Smooth muscle cell (in vitro differentiated cells): Measurements from ENCODE around the gene ZCRB1. TPM values are rescaled to one million over a fixed set of nuclear protein-coding genes. Genes with fewer than 3 reads are reported as not detected.

Source experiments
- DNase-seq: peaks from one replicate; lab custom pipeline; 2025; ENCODE audit not compliant: unreplicated experiment; lab: John Stamatoyannopoulos, UW
- H2AFZ ChIP-seq: fragments of 200-600 bp; sonication (generic); 2 replicates; pipeline ENCODE4 v1.6.0; 2016; ENCODE audit warnings: antibody characterized with exemption, low read depth, mild to moderate bottlenecking
- H3F3A ChIP-seq: fragments of 200-600 bp; sonication (generic); 2 replicates; pipeline ENCODE4 v1.6.0; 2017; ENCODE audit warnings: antibody characterized with exemption, low read depth
- H3K27ac ChIP-seq: fragments of 200-600 bp; sonication (generic); 2 replicates; pipeline ENCODE4 v1.5.1; 2016; ENCODE audit warnings: low read depth, mild to moderate bottlenecking
- H3K27me3 ChIP-seq: fragments of 200-600 bp; sonication (generic); 2 replicates; pipeline ENCODE4 v1.6.1; 2016; ENCODE audit warnings: low read depth, mild to moderate bottlenecking
- H3K36me3 ChIP-seq: fragments of 200-600 bp; sonication (generic); 2 replicates; pipeline ENCODE4 v1.5.1; 2016; ENCODE audit warnings: low read depth
- H3K4me1 ChIP-seq: fragments of 200-600 bp; sonication (generic); 2 replicates; pipeline ENCODE4 v1.5.1; 2016; ENCODE audit warnings: low read depth
- H3K4me2 ChIP-seq: fragments of 200-600 bp; sonication (generic); 2 replicates; pipeline ENCODE4 v1.6.0; 2016; ENCODE audit warnings: mild to moderate bottlenecking
- H3K4me3 ChIP-seq: fragments of 200-600 bp; sonication (generic); 2 replicates; pipeline ENCODE4 v1.5.1; 2016; ENCODE audit warnings: mild to moderate bottlenecking
- H3K79me2 ChIP-seq: fragments of 200-600 bp; sonication (generic); 2 replicates; pipeline ENCODE4 v1.6.0; 2016; ENCODE audit warnings: low read depth, mild to moderate bottlenecking
- H3K9ac ChIP-seq: fragments of 200-600 bp; sonication (generic); 2 replicates; pipeline ENCODE4 v1.6.0; 2016; ENCODE audit warnings: low read depth
- H3K9me3 ChIP-seq: fragments of 200-600 bp; sonication (generic); replicated peaks from 2 replicates; pipeline ENCODE4 v1.5.1; 2016; ENCODE audit warnings: low read depth
- H4K20me1 ChIP-seq: fragments of 200-600 bp; sonication (generic); 2 replicates; pipeline ENCODE4 v1.6.0; 2016; ENCODE audit warnings: low read depth
- WGBS: methylation state at CpG from one replicate; pipeline ENCODE4 v1.1.7; 2016; ENCODE audit warnings: low lambda C conversion rate; 5-methylcytosine and 5-hydroxymethylcytosine counted together
- microRNA-seq: library from miRNA; unstranded; fragments of <30 nt; microRNA quantifications from one replicate; pipeline ENCODE4, GENCODE V29; 2016; ENCODE audit warnings: borderline number of aligned reads
- polyA plus RNA-seq: library from polyadenylated mRNA; unstranded; fragments of >200 nt; fragmentation: Nextera tagmentation; extraction: Ambion mirVana; gene quantifications from 2 replicates; pipeline ENCODE4 v1.2.1, GENCODE V29; 2016
- small RNA-seq: library from RNA; depleted of rRNA; stranded (forward); fragments of <200 nt; gene quantifications from one replicate; pipeline ENCODE3, GENCODE V24; 2014
- total RNA-seq: library from RNA; depleted of rRNA; stranded (reverse); fragments of >200 nt; gene quantifications from 2 replicates; pipeline ENCODE4 v1.2.3, GENCODE V29; 2014
- TF ChIP-seq, protein P1 (sequence below): fragments of 200-600 bp; sonication (generic); IDR thresholded peaks from 2 replicates; pipeline ENCODE4 v1.5.1; 2017; ENCODE audit warnings: borderline replicate concordance, mild to moderate bottlenecking, antibody characterized with exemption; ENCODE audit not compliant: insufficient read depth, poor library complexity, severe bottlenecking

Gene ZCRB1
- total and polyA plus RNA-seq, 2 experiments from 2014 or later: 49.9 to 148 TPM

DNA sequence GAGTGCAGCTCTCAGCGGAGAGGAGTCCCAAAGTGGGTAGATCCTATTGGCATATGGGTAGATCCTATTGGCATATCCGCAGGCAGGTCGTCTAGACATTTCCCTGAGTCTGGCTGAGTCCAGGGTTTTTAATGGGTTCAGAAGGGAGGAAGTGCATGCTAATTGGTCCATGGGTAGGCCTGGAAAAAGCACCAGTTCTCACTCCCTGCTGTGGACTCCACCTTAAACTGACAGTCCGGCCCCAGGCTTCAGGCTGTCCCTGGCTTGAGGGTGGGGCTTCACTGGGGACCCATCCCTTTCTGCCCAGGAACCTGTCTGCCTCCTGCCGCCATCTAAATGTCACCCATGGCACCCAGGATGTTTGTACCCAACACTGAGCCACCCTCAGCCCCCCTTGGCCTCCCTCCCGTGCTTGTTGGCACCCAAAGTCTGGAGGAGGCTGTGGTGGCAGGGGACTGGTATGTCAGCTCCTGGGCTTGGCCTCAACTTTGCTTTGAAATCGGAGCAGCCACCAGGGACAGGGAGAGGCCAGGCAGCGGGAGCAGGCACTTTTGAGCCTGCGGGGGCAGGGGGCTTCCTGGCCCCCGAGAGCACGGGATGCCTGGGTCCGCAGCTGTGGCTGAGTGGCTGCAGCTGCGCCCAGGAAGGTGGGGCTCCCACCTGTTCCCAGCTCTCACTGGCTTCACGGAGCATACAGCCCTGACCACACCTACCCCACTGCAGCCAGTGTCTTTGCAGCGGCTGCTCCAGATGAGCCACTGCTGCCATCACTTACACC, 58.3 kb downstream of the ZCRB1 start:
- Histone ChIP-seq H3K4me1 (no peaks in the 10 kb centered on the region), H3K4me3 (no peak overlapping the region), H3F3A (no peaks in the 10 kb centered on the region), H4K20me1 (no peaks in the 10 kb centered on the region), H3K27ac (no peak overlapping the region), H3K27me3 (peaks cover 12% of the 10 kb centered on the region), H3K4me2 (no peak overlapping the region), H2AFZ (no peak overlapping the region), H3K9ac (no peak overlapping the region), H3K36me3 (no peaks in the 10 kb centered on the region), H3K79me2 (no peaks in the 10 kb centered on the region), H3K9me3 (no peaks in the 10 kb centered on the region)
- TF ChIP-seq, protein P1, sequence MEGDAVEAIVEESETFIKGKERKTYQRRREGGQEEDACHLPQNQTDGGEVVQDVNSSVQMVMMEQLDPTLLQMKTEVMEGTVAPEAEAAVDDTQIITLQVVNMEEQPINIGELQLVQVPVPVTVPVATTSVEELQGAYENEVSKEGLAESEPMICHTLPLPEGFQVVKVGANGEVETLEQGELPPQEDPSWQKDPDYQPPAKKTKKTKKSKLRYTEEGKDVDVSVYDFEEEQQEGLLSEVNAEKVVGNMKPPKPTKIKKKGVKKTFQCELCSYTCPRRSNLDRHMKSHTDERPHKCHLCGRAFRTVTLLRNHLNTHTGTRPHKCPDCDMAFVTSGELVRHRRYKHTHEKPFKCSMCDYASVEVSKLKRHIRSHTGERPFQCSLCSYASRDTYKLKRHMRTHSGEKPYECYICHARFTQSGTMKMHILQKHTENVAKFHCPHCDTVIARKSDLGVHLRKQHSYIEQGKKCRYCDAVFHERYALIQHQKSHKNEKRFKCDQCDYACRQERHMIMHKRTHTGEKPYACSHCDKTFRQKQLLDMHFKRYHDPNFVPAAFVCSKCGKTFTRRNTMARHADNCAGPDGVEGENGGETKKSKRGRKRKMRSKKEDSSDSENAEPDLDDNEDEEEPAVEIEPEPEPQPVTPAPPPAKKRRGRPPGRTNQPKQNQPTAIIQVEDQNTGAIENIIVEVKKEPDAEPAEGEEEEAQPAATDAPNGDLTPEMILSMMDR: no peak
- 94% methylated on average over 13 of the region's 15 CpGs for WGBS
- no peak for DNase-seq

DNA sequence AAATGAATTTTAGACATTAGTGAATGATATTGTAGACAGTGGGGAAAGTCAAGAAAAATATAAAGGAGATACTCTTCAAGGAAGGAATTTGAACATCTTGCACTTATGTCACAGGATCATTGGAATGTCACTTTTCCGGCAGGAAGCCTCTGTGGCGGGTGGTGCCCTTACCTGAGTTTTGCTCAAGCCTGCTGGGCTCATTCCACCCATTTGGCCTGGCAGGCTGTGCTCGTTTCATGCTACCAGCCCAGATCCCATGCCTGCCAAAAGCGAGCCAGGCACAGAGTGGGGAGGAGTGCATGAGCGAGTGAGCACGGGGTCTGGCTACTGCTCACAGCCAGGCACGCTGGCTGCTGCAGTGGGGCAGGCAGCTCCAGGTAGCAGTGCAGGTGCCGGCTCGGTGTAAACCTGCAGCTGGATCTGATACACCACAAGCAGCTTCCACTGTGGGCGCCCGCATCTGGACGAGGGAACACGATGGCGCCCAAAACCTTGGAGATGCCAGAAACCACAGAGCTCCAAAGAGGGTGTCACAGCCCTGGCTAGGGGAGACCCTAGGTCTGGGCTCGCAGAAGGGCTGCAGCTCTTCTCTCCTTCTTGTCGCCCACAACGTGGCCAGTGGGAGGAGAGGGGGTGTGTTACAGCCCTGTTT, 59.2 kb downstream of the ZCRB1 start:
- 90% methylated on average over 17 of the region's 17 CpGs for WGBS
- Histone ChIP-seq H3K4me2 (no peak overlapping the region), H2AFZ (no peak overlapping the region), H4K20me1 (no peaks in the 10 kb centered on the region), H3F3A (no peaks in the 10 kb centered on the region), H3K27ac (no peak overlapping the region), H3K27me3 (peaks cover 12% of the 10 kb centered on the region), H3K36me3 (no peaks in the 10 kb centered on the region), H3K9ac (no peak overlapping the region), H3K4me3 (no peak overlapping the region), H3K4me1 (no peaks in the 10 kb centered on the region), H3K79me2 (no peaks in the 10 kb centered on the region), H3K9me3 (no peaks in the 10 kb centered on the region)
- DNase-seq: no peak
- TF ChIP-seq, protein P1: no peak

DNA sequence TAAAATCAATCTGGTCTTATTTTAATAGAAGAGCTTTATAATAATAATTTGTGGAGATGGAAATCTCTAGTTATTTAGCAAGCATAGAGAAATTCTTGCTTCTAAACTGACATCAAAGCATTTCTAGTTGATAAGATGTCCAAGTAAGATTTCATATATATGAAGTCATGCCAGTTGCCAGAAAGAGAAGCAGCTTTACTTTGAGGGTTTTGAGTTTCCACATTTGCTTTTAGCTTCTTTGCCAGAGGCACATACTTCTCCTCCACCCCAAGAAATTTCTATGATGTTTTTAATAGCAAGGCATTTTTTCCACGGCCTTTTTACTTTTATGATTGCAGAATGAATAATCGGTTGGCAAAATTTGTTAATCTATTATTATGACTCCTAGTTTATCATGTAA, 63.6 kb downstream of the ZCRB1 start:
- TF ChIP-seq, protein P1: no peak
- WGBS: 79% methylated on average over 2 of the region's 2 CpGs
- H2AFZ ChIP-seq: no peak overlapping the region
- H3K27ac ChIP-seq: no peak overlapping the region
- H3K36me3 ChIP-seq: no peaks in the 10 kb centered on the region
- H3K4me1 ChIP-seq: no peaks in the 10 kb centered on the region
- H3K9me3 ChIP-seq: no peaks in the 10 kb centered on the region
- no peaks in the 10 kb centered on the region for H4K20me1 ChIP-seq
- no peaks in the 10 kb centered on the region for H3F3A ChIP-seq
- peaks cover 12% of the 10 kb centered on the region for H3K27me3 ChIP-seq
- no peaks in the 10 kb centered on the region for H3K79me2 ChIP-seq
- no peak overlapping the region for H3K9ac ChIP-seq
- H3K4me3 ChIP-seq: no peak overlapping the region
- H3K4me2 ChIP-seq: no peak overlapping the region
- DNase-seq: no peak

Small RNA genes lying within 50 kb of the gene (microRNA-seq; reads per million reads assigned to microRNA genes)
- gene MIR7851: 4.1 reads per million

Small RNA genes lying within 50 kb of the gene (small RNA-seq; reads per million reads assigned to genes)
- gene MIR7851 (not detected), gene RF00090 (not detected)

Other genes starting within 250 kb of the ZCRB1 start
- gene GXYLT1, start 181.2 kb downstream of the ZCRB1 start, total RNA-seq: 20.6 and 30.6 TPM in 2 replicates
- 10.7 and 15.5 TPM in 2 replicates for gene GXYLT1, start 181.2 kb downstream of the ZCRB1 start, polyA plus RNA-seq
- gene YAF2, start 87.8 kb downstream of the ZCRB1 start, total RNA-seq: 25.0 and 29.7 TPM in 2 replicates
- gene YAF2, start 87.8 kb downstream of the ZCRB1 start, polyA plus RNA-seq: 21.1 and 24.0 TPM in 2 replicates
- 59.6 and 64.6 TPM in 2 replicates for gene PPHLN1, start 73 bp upstream of the ZCRB1 start, total RNA-seq
- 49.2 and 50.7 TPM in 2 replicates for gene PPHLN1, start 73 bp upstream of the ZCRB1 start, polyA plus RNA-seq